AG09319 (cell line): Measurements from ENCODE around the gene CD58.

Source experiments
- DNase-seq: peaks from one replicate; pipeline ENCODE4 v3.0.0-alpha.2; 2010; ENCODE audit warnings: low read depth; ENCODE audit errors: extremely low read depth
- CTCF ChIP-seq: IDR thresholded peaks from 2 replicates; pipeline ENCODE4 v1.5.1; 2011; ENCODE audit warnings: low read depth, mild to moderate bottlenecking, inconsistent platforms, low read length, moderate library complexity

CD58 gene

GRCh38 chr1:116483481-116484309, 87.1 kb downstream of the CD58 start:
- DNase-seq: no peak

DNA sequence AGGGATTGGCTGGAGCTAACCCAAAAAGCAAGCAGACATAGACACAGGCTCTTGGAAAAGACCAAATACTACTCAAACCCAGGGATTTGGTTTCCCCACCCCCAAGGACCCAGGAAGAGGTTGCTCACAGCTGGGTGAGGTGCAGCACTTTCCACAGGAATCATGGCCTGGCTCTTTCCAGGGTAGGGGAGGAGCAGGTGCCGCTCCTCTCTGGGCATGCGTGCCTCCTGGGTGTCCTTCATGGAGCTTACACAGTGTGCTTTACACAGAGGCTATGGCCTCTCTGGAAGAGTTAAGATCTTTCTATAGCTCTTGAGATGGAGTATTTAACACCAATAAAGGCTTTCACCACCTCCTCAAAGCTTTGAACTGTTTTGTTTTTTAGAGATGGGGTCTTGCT, 88.3 kb downstream of the CD58 start:
- TF ChIP-seq CTCF: no peak
- no peak for DNase-seq

More at GRCh38 chr1:116483481-116484309, 87.1 kb downstream of the CD58 start:
- no peak for TF ChIP-seq CTCF

DNA sequence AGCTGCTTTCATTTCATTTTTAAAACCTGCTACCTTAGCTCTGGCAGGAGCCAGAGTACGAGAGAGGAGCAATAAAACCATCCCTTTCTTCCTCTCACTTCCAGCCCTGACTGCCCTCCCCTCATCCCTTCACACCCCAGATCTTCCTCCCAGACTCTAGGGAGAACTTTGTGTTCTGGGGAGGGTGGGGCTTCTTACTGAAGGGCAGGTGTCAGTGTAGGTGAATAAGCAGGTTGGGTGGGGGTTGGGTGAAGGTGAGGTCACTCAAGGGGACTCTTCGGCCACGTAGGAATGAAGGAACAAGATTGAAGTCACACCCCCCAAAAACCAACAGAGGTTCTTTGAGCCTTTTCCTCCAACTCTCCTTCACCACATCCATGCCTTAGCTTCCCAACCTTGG, 88.9 kb downstream of the CD58 start:
- TF ChIP-seq CTCF: no peak
- no peak for DNase-seq

GRCh38 chr1:116478621-116479020, 92.2 kb downstream of the CD58 start:
- no peak for TF ChIP-seq CTCF

GRCh38 chr1:116477429-116477828, 93.4 kb downstream of the CD58 start:
- no peak for TF ChIP-seq CTCF
- no peak for DNase-seq

More at GRCh38 chr1:116478621-116479020, 92.2 kb downstream of the CD58 start:
- no peak for DNase-seq

- no peak for DNase-seq
- TF ChIP-seq CTCF: no peak
These were observed 94.5 kb downstream of the CD58 start for GRCh38 chr1:116476321-116476720.

DNA sequence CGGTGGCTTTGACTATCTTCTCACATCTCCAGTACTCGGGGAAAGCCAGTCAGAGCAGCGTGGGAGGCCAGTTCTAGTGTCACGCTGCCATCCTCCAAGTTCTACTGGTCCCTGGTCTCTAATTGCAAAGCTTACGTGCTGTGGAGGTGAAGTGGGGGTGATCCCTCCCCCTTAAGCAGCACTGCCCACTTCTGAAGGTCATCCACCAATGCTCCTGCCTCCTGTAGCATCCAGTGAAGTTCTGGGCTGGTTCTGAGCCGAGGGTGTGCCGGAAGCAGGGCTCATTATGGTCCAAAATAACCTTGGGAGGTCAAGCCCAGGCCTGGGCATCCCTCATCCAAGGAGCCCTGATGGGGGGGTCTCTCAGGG, 95.0 kb downstream of the CD58 start:
- no peak for TF ChIP-seq CTCF

More for the DNA sequence above, 95.0 kb downstream of the CD58 start:
- no peak for DNase-seq
